Dermis microvascular lymphatic vessel endothelial cell (primary cell): ENCODE results near the gene FITM1. TPM values are rescaled to one million over a fixed set of nuclear protein-coding genes. Genes with fewer than 3 reads are reported as not detected.

Experiments used
- DNase-seq, 2 donors: peaks; one replicate each; pipeline versions ENCODE4 v3.0.0 to v3.0.0-alpha.2; 2010; ENCODE audit warnings: low read depth in 2 of 2
- total RNA-seq: library from RNA; depleted of rRNA; stranded (reverse); fragments of >200 nt; gene quantifications from 2 replicates; pipeline ENCODE4 v1.2.1, GENCODE V29; 2014

FITM1 gene
- total RNA-seq, 1 donor from 2014 or later, result 0.39 TPM

- peak; percentile 88 to 95 for DNase-seq
These were observed 30.7 kb downstream of the FITM1 start, which contains the start of gene IRF9 for GRCh38 chr14:24160850-24161804. Gene IRF9, plus strand, starts transcription at chr14:24161265. Its CDS starts 880 bp downstream, at chr14:24162145.

- no peak for DNase-seq
These were observed 31.6 kb downstream of the FITM1 start for GRCh38 chr14:24162093-24162492.

GRCh38 chr14:24164518-24164991, 34.1 kb downstream of the FITM1 start:
- no peak for DNase-seq

- DNase-seq, result no peak
These were observed 35.3 kb downstream of the FITM1 start for GRCh38 chr14:24165785-24166184.

- no peak for DNase-seq
These were observed 37.1 kb downstream of the FITM1 start for GRCh38 chr14:24167469-24168114.

- peak in 1 of 2 donors; percentile 94 for DNase-seq
These were observed 41.2 kb downstream of the FITM1 start, which contains the start of gene REC8 for GRCh38 chr14:24171422-24172260. Gene REC8, plus strand, starts transcription at chr14:24172080. Its CDS starts 473 bp downstream, at chr14:24172553.

GRCh38 chr14:24172261-24172860, 41.9 kb downstream of the FITM1 start:
- DNase-seq, result no peak

- no peak for DNase-seq
These were observed 42.4 kb downstream of the FITM1 start for GRCh38 chr14:24172871-24173281.

GRCh38 chr14:24176599-24176998, 46.1 kb downstream of the FITM1 start:
- no peak for DNase-seq

GRCh38 chr14:24177041-24177825, 46.8 kb downstream of the FITM1 start:
- no peak for DNase-seq

GRCh38 chr14:24177891-24178290, 47.4 kb downstream of the FITM1 start:
- DNase-seq, result no peak

- no peak for DNase-seq
These were observed 48.1 kb downstream of the FITM1 start for GRCh38 chr14:24178399-24179178.

- DNase-seq, result no peak
These were observed 49.0 kb downstream of the FITM1 start for GRCh38 chr14:24179294-24179960.

- peak in 1 of 2 donors; percentile 65 for DNase-seq
These were observed 49.7 kb downstream of the FITM1 start for GRCh38 chr14:24179961-24180796.

- DNase-seq, result no peak
These were observed 51.1 kb downstream of the FITM1 start for GRCh38 chr14:24181371-24182077.
